Mesothelial cell of epicardium (in vitro differentiated cells): ENCODE data around the gene ZDHHC18. TPM values are rescaled to one million over a fixed set of nuclear protein-coding genes. Genes with fewer than 3 reads are reported as not detected.
A peak's percentile ranks its signal among the peaks of the same experiment; 100 is the strongest.

Experiments used
- DNase-seq, 2 experiments: peaks; one replicate each; pipeline ENCODE4 v3.0.0; 2021; ENCODE audit warnings: low spot score in 2 of 2; ENCODE audit not compliant: unreplicated experiment in 2 of 2
- H3K27ac Mint-ChIP-seq: 2 replicates; pipeline ENCODE4 v1.8.0; 2021; ENCODE audit warnings: mixed read lengths
- H3K27me3 Mint-ChIP-seq: 2 replicates; pipeline ENCODE4 v1.8.0; 2021; ENCODE audit warnings: low read depth, mixed read lengths
- H3K36me3 Mint-ChIP-seq: 2 replicates; pipeline ENCODE4 v1.8.0; 2021; ENCODE audit warnings: mixed read lengths
- H3K4me1 Mint-ChIP-seq: 2 replicates; pipeline ENCODE4 v1.8.0; 2021; ENCODE audit warnings: mixed read lengths
- H3K4me3 Mint-ChIP-seq: 2 replicates; pipeline ENCODE4 v1.8.0; 2021; ENCODE audit warnings: mild to moderate bottlenecking, moderate library complexity, mixed read lengths
- H3K9me3 Mint-ChIP-seq: 2 replicates; pipeline ENCODE4 v1.8.0; 2021; ENCODE audit warnings: mixed read lengths
- total RNA-seq: library from RNA; stranded (reverse); gene quantifications from 3 replicates; pipeline ENCODE4 v1.2.1, GENCODE V29; 2021
- TF ChIP-seq, protein P1 (sequence below): fragments of 200-600 bp; sonication (generic); IDR thresholded peaks from one replicate; pipeline ENCODE4 v1.5.0; 2021; ENCODE audit warnings: antibody characterized with exemption; ENCODE audit not compliant: unreplicated experiment

Gene ZDHHC18
- total RNA-seq, 1 donor from 2014 or later, result 28.8 TPM

- Mint-ChIP-seq H3K27me3 (no peaks in the 10 kb centered on the region), H3K36me3 (peaks cover 36% of the 10 kb centered on the region), H3K27ac (no peak overlapping the region), H3K4me3 (no peak overlapping the region), H3K9me3 (no peaks in the 10 kb centered on the region), H3K4me1 (peaks cover 3% of the 10 kb centered on the region)
- TF ChIP-seq, protein P1, sequence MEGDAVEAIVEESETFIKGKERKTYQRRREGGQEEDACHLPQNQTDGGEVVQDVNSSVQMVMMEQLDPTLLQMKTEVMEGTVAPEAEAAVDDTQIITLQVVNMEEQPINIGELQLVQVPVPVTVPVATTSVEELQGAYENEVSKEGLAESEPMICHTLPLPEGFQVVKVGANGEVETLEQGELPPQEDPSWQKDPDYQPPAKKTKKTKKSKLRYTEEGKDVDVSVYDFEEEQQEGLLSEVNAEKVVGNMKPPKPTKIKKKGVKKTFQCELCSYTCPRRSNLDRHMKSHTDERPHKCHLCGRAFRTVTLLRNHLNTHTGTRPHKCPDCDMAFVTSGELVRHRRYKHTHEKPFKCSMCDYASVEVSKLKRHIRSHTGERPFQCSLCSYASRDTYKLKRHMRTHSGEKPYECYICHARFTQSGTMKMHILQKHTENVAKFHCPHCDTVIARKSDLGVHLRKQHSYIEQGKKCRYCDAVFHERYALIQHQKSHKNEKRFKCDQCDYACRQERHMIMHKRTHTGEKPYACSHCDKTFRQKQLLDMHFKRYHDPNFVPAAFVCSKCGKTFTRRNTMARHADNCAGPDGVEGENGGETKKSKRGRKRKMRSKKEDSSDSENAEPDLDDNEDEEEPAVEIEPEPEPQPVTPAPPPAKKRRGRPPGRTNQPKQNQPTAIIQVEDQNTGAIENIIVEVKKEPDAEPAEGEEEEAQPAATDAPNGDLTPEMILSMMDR, result no peak
- DNase-seq, result no peak
These were observed 56.4 kb downstream of the ZDHHC18 start for GRCh38 chr1:26882696-26883463.

GRCh38 chr1:26887125-26887524, 60.6 kb downstream of the ZDHHC18 start:
- Mint-ChIP-seq H3K4me3 (peak overlapping the region; percentile 45), H3K9me3 (no peaks in the 10 kb centered on the region), H3K27me3 (no peaks in the 10 kb centered on the region), H3K4me1 (peaks cover 24% of the 10 kb centered on the region), H3K36me3 (peaks cover 35% of the 10 kb centered on the region), H3K27ac (peak overlapping the region; percentile 54)
- DNase-seq, result no peak
- TF ChIP-seq, protein P1, result peak; percentile 46

DNA sequence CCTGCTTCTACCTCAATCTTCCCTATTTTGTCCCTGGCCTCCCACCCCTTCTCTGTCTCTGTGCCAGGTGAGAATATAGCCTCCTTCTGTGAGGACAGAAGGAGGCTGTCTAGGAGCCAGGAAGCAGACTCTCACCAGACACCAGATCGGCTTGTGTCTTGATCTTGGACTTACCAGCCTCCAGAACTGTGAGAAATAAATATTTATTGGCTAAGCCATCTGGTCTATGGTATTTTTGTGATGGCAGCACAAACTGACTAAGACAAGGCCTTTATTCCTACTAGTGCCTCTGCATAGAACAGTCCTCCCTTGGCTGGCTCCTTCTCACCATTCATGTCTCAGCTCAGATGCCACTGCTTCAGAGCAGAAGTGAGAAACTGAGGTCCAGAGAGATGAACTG, 61.7 kb downstream of the ZDHHC18 start:
- Mint-ChIP-seq H3K4me3 (peak overlapping the region; percentile 86), H3K9me3 (no peaks in the 10 kb centered on the region), H3K27me3 (no peaks in the 10 kb centered on the region), H3K4me1 (peaks cover 24% of the 10 kb centered on the region), H3K27ac (peak overlapping the region; percentile 97), H3K36me3 (peaks cover 28% of the 10 kb centered on the region)
- no peak for DNase-seq
- TF ChIP-seq, protein P1, result no peak

- H3K4me1 Mint-ChIP-seq, result peaks cover 24% of the 10 kb centered on the region
- no peaks in the 10 kb centered on the region for H3K27me3 Mint-ChIP-seq
- peak; percentile 43 to 79 for DNase-seq
- H3K9me3 Mint-ChIP-seq, result no peaks in the 10 kb centered on the region
- TF ChIP-seq, protein P1, result no peak
- peak within 1 kb of the TSS; percentile 97 for H3K27ac Mint-ChIP-seq
- peak within 1 kb of the TSS; percentile 86 for H3K4me3 Mint-ChIP-seq
- H3K36me3 Mint-ChIP-seq, result peaks cover 31% of the 10 kb centered on the region
These were observed 63.3 kb downstream of the ZDHHC18 start, which contains the start of gene GPN2 for GRCh38 chr1:26889551-26890466. Gene GPN2, minus strand, starts transcription at chr1:26890283. Its CDS starts 187 bp downstream, at chr1:26890096.

GRCh38 chr1:26890467-26890796, 63.9 kb downstream of the ZDHHC18 start:
- no peak for DNase-seq
- H3K36me3 Mint-ChIP-seq, result peaks cover 27% of the 10 kb centered on the region
- TF ChIP-seq, protein P1, result no peak
- H3K4me1 Mint-ChIP-seq, result peaks cover 24% of the 10 kb centered on the region
- H3K27me3 Mint-ChIP-seq, result no peaks in the 10 kb centered on the region
- H3K27ac Mint-ChIP-seq, result peak overlapping the region; percentile 97
- H3K9me3 Mint-ChIP-seq, result no peaks in the 10 kb centered on the region
- H3K4me3 Mint-ChIP-seq, result peak overlapping the region; percentile 86
